ENCODE results near the gene HYAL2. TPM values are rescaled to one million over a fixed set of nuclear protein-coding genes. Genes with fewer than 3 reads are reported as not detected.

The HYAL2 gene
- total RNA-seq, 1 donor from 2014 or later = 41.6 TPM

Other genes with a start within 250 kb of the HYAL2 start
- 503 TPM for gene RBM5, start 233.8 kb downstream of the HYAL2 start, total RNA-seq
- 11.3 TPM for gene SEMA3F, start 167.4 kb downstream of the HYAL2 start, total RNA-seq
- not detected for gene GNAT1, start 131.1 kb downstream of the HYAL2 start, total RNA-seq
- 8.1 TPM for gene SLC38A3, start 117.5 kb downstream of the HYAL2 start, total RNA-seq
- 120 TPM for gene GNAI2, start 86.5 kb downstream of the HYAL2 start, total RNA-seq
- 5.3 TPM for gene SEMA3B, start 53.6 kb downstream of the HYAL2 start, total RNA-seq
- not detected for gene LSMEM2, start 43.7 kb downstream of the HYAL2 start, total RNA-seq
- 28.2 TPM for gene IFRD2, start 30.3 kb downstream of the HYAL2 start, total RNA-seq
- 5.6 TPM for gene HYAL3, start 23.3 kb downstream of the HYAL2 start, total RNA-seq
- 10.3 TPM for gene NAA80, start 23.3 kb downstream of the HYAL2 start, total RNA-seq
- 2.8 TPM for gene HYAL1, start 19.2 kb downstream of the HYAL2 start, total RNA-seq
- gene TUSC2, start 5.5 kb upstream of the HYAL2 start, total RNA-seq = 10.6 TPM
- gene RASSF1, start 18.1 kb upstream of the HYAL2 start, total RNA-seq = 14.1 TPM
- 3.4 TPM for gene ZMYND10, start 23.0 kb upstream of the HYAL2 start, total RNA-seq
- 33.5 TPM for gene NPRL2, start 28.0 kb upstream of the HYAL2 start, total RNA-seq
- gene CYB561D2, start 28.1 kb upstream of the HYAL2 start, total RNA-seq = 17.8 TPM
- 21.3 TPM for gene TMEM115, start 36.8 kb upstream of the HYAL2 start, total RNA-seq
- gene CACNA2D2, start 180.9 kb upstream of the HYAL2 start, total RNA-seq = 4.1 TPM
- gene C3orf18, start 245.0 kb upstream of the HYAL2 start, total RNA-seq = 12.2 TPM
- gene HEMK1, start 246.8 kb upstream of the HYAL2 start, total RNA-seq = 11.6 TPM